NCI-H2196 treated with DMSO at 0.1 percent for 48 hours (cell line): ENCODE data around the gene TRRAP.
"Not testable (repeated sequence)": the region's sequence is repeated elsewhere in the genome, so short reads cannot be mapped to it uniquely, and the experiment has no call there.

Experiments used
- DNase-seq: peaks from one replicate; lab custom pipeline; 2025; ENCODE audit not compliant: unreplicated experiment; lab: John Stamatoyannopoulos, UW

Gene TRRAP

GRCh38 chr7:98878365-98879197, at the start of gene TRRAP:
Gene TRRAP (plus strand): TSS chr7:98878532. CDS start chr7:98881151, 2,619 bp downstream.
- peak; percentile 55 for DNase-seq

GRCh38 chr7:98830972-98831548, 47.3 kb upstream of the TRRAP start:
- no peak for DNase-seq

- DNase-seq, result no peak
Measured at GRCh38 chr7:98831641-98832221, 46.6 kb upstream of the TRRAP start.

- DNase-seq, result no peak
Measured at GRCh38 chr7:98833022-98833421, 45.3 kb upstream of the TRRAP start.

GRCh38 chr7:98834949-98835348, 43.4 kb upstream of the TRRAP start:
- no peak for DNase-seq

GRCh38 chr7:98836811-98837629, 41.3 kb upstream of the TRRAP start:
- peak; percentile 23 for DNase-seq

GRCh38 chr7:98837630-98837972, 40.7 kb upstream of the TRRAP start:
- DNase-seq, result no peak

GRCh38 chr7:98840096-98840495, 38.2 kb upstream of the TRRAP start:
- no peak for DNase-seq

- DNase-seq, result no peak
Measured at GRCh38 chr7:98840722-98841121, 37.6 kb upstream of the TRRAP start.

- DNase-seq, result peak; percentile 27
Measured at GRCh38 chr7:98841179-98841997, 36.9 kb upstream of the TRRAP start.

GRCh38 chr7:98842552-98842951, 35.8 kb upstream of the TRRAP start:
- DNase-seq, result not testable (repeated sequence)

- no peak for DNase-seq
Measured at GRCh38 chr7:98848918-98849317, 29.4 kb upstream of the TRRAP start.

GRCh38 chr7:98852826-98853225, 25.5 kb upstream of the TRRAP start:
- no peak for DNase-seq

- DNase-seq, result no peak
Measured at GRCh38 chr7:98855610-98856422, 22.5 kb upstream of the TRRAP start.

- DNase-seq, result no peak
Measured at GRCh38 chr7:98860071-98860470, 18.3 kb upstream of the TRRAP start.

- DNase-seq, result no peak
Measured at GRCh38 chr7:98862203-98862602, 16.1 kb upstream of the TRRAP start.

- no peak for DNase-seq
Measured at GRCh38 chr7:98862716-98863420, 15.5 kb upstream of the TRRAP start.

- DNase-seq, result no peak
Measured at GRCh38 chr7:98863601-98864000, 14.7 kb upstream of the TRRAP start.
